Measurements from ENCODE around the gene AP3S2. TPM values are rescaled to one million over a fixed set of nuclear protein-coding genes. Genes with fewer than 3 reads are reported as not detected.

Gene AP3S2
- total RNA-seq, 1 donor from 2014 or later = 36.4 TPM

DNA sequence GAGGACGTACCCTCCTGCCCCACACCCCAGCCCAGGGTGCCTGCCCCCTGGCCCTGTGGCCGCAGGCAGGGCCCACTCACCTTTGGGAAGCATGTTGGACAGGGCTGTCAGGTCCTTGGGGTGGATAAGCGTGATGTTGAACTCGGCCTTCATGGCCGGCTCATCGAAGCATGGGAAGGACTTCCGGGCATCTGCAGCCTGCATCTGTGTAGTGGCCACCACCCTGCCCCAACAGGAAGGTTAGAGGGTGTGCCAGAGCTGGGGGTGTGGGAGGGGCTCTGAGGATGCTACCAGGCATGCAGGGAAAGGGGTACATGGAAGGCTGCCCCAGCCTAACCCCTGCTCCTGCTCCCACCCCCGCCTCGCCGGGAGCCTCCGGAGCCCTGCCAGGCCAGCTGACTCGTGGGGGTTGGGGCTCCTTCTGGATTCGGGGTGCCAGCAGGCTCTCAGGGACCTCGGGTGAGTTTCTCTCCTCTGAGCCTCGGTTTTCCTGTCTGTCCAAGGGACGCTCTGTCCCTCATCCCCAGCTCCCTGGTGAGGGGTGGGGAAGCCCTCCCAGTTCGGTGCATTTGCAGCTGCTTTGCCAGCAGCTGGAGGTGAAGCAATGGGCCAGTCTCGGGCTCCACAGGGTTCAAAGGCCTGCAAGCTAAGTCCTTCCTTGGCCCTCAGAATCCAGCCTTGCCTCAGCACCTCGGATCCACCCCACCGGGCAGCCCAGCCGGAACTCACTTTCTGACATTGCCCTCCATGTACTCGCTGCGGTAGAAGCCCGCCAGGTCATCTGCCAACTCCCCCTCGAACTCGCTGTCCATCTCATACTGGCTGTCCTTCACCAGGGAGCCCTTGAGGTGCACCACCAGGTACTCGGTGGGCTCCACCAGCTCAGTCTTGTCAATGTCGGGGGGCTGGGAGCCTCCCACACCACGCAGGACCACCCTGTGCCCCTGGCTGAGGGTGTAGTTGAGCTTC is 88.3 kb downstream of the AP3S2 start:
- Mint-ChIP-seq H3K4me3 (no peak overlapping the region), H3K27ac (no peak overlapping the region), H3K9me3 (no peaks in the 10 kb centered on the region), H3K27me3 (peaks cover 7% of the 10 kb centered on the region), H3K4me1 (no peaks in the 10 kb centered on the region), H3K36me3 (ENCODE audit: low read depth) (no peaks in the 10 kb centered on the region)
- CTCF ChIA-PET = no interaction called here
- POLR2A ChIA-PET = no interaction called here
- intact Hi-C loops (cut with micrococcal nuclease) = no loop called here
- TF ChIP-seq, protein P1, sequence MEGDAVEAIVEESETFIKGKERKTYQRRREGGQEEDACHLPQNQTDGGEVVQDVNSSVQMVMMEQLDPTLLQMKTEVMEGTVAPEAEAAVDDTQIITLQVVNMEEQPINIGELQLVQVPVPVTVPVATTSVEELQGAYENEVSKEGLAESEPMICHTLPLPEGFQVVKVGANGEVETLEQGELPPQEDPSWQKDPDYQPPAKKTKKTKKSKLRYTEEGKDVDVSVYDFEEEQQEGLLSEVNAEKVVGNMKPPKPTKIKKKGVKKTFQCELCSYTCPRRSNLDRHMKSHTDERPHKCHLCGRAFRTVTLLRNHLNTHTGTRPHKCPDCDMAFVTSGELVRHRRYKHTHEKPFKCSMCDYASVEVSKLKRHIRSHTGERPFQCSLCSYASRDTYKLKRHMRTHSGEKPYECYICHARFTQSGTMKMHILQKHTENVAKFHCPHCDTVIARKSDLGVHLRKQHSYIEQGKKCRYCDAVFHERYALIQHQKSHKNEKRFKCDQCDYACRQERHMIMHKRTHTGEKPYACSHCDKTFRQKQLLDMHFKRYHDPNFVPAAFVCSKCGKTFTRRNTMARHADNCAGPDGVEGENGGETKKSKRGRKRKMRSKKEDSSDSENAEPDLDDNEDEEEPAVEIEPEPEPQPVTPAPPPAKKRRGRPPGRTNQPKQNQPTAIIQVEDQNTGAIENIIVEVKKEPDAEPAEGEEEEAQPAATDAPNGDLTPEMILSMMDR (IDR thresholded peaks at IDR 0.05) = no peak
- ATAC-seq (ENCODE audit: low read depth) (no peak), DNase-seq (no peak)

DNA sequence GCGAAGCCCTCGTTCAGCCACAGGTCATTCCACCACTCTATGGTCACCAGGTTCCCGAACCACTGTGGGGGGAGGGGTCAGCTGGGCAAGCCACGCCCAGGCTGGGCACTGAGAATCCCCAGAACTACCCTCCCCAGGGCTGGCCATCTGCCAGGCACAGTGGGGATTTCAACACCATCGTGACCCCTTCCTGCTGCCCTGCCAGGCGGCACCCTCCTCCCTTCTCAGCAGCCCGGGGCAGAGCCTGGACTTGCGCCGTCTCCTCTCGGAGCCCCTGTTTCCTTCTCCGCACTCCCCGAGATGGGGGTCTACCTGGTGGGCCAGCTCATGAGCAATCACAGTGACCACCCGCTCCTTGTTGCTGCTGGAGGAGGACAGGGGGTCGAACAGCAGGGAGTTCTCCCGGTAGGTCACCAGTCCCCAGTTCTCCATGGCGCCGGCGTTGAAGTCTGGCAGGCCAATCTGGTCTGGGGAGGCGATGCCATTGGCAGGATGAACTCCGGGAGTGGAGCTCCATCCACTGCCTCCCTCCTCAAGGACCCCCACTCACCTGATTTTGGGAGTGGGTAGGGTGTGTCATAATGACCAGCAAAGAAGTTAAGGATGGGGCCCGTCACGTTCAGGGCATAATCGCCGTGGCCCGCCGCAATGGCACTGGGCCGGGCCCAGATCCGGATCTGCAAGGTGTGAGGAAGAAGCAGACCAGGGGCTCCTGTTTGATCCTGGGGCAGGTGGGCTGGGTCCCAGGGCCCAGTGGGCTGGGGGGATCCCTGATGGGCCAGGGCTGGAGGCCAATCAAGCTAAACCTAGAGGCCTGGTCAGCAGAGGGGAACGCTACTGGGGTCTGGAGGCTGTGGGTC is 89.6 kb downstream of the AP3S2 start:
- no peak overlapping the region for H3K27ac Mint-ChIP-seq
- H3K9me3 Mint-ChIP-seq = no peaks in the 10 kb centered on the region
- H3K27me3 Mint-ChIP-seq = peaks cover 5% of the 10 kb centered on the region
- H3K4me3 Mint-ChIP-seq = no peak overlapping the region
- TF ChIP-seq, protein P1 (IDR thresholded peaks at IDR 0.05) = no peak
- ATAC-seq (ENCODE audit: low read depth) (no peak), DNase-seq (no peak)
- intact Hi-C loops (cut with micrococcal nuclease) = no loop called here
- ChIA-PET POLR2A (no interaction called here), CTCF (no interaction called here)
- H3K36me3 Mint-ChIP-seq (ENCODE audit: low read depth) = no peaks in the 10 kb centered on the region
- peaks cover 11% of the 10 kb centered on the region for H3K4me1 Mint-ChIP-seq

DNA sequence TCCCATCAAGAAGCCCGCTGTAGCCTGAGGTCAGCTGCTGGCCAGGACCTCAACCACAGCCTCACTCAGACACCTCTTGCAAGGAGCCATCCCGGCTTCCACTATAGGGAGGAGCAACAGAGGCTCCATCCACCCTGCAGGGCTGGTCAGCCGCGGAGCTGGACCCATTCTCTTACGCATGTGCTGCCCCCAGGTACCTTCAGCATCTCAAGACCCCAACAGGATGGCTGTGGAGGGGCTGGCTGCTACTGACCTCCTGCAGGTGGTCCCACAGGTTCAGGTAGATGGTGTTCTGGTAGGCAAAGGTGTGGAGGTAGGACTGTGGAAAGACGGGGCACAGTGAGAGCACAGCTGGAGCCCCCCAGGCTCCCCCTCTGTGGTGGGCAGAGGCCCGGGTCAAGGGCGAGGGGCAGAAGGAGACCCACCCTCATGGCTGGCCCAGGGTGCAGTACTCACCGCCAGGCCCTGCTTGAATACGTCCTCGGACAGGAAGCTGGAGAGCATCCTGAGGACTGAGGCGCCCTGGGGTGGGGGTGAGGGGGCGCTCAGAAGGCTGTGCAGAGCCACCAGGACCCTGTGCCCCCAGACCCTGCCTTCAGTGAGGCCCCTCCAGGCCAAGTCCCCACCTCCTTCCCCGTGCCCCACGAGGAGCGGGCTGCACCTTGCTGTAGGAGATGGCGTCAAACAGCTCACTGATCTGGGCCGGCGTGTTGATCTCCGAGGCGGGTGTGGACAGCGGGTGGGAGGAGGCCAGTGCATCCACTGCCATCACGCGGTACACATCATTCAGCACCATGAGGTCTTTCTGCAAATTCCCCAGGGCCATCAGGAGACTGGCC is 90.6 kb downstream of the AP3S2 start:
- Mint-ChIP-seq H3K36me3 (ENCODE audit: low read depth) (no peaks in the 10 kb centered on the region), H3K27me3 (peaks cover 5% of the 10 kb centered on the region), H3K4me3 (no peak overlapping the region), H3K4me1 (peaks cover 15% of the 10 kb centered on the region), H3K27ac (no peak overlapping the region), H3K9me3 (no peaks in the 10 kb centered on the region)
- DNase-seq (no peak), ATAC-seq (ENCODE audit: low read depth) (no peak)
- TF ChIP-seq, protein P1 (IDR thresholded peaks at IDR 0.05) = no peak
- ChIA-PET POLR2A (interaction anchor here (0.6 kb wide), 1 partner anchor 584 kb away, joined by 3 read pairs; no protein-coding TSS in a partner anchor), CTCF (no interaction called here)
- intact Hi-C loops (cut with micrococcal nuclease) = no loop called here

DNA sequence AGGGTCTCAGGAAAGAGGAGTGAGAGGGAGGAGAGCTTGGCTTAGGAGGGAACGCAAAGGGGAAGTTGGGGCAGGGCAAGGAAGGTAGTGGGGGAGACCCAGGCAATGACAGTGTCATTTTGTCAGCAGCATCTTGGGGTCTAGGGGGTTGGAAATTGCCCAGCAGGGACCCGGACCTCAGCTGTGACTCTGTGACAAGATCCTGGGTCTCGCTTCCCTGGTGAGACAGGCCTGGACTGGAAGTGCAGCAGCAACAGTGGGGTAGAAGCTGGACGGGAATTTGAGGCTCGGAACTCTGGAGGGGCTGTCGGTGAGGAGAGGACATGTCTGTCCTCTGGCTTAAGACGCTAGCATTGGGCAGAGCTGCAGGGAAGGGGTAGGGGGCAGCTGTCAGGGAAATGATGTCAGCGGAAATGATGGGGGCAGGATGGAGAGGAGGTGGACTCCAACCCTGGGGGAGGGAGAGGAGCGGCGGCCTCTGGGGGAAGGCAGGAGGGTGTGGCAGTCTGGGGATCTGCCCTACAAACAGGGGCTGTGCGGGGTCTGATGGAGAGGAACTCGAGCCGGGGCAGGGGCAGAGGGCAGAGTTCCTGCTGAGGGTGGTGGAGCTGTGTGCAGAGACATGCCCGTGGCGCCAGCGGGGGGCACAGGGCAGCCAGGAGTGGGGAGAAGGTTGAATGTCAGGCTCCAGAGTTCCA is 91.4 kb downstream of the AP3S2 start:
- peaks cover 5% of the 10 kb centered on the region for H3K27me3 Mint-ChIP-seq
- H3K27ac Mint-ChIP-seq = no peak overlapping the region
- H3K4me3 Mint-ChIP-seq = no peak overlapping the region
- ChIA-PET CTCF (no interaction called here), POLR2A (interaction anchor here (0.6 kb wide), 1 partner anchor 585 kb away, joined by 3 read pairs; no protein-coding TSS in a partner anchor)
- intact Hi-C loops (cut with micrococcal nuclease) = no loop called here
- TF ChIP-seq, protein P1 (IDR thresholded peaks at IDR 0.05) = no peak
- no peaks in the 10 kb centered on the region for H3K36me3 Mint-ChIP-seq (ENCODE audit: low read depth)
- no peak for DNase-seq
- ATAC-seq (ENCODE audit: low read depth) = no peak
- peaks cover 15% of the 10 kb centered on the region for H3K4me1 Mint-ChIP-seq
- no peaks in the 10 kb centered on the region for H3K9me3 Mint-ChIP-seq
